ENCODE data around the gene EIF5A. TPM values are rescaled to one million over a fixed set of nuclear protein-coding genes. Genes with fewer than 3 reads are reported as not detected.
A peak's percentile ranks its signal among the peaks of the same experiment; 100 is the strongest.

Gene EIF5A
- total RNA-seq, result 100 to 1,000 TPM; 145 to 214 (median 204) TPM

GRCh38 chr17:7306911-7307685, at the start of gene EIF5A:
Gene EIF5A (plus strand): TSS chr17:7307628. CDS start chr17:7309636, 2,008 bp downstream.
- Histone ChIP-seq H3K9me3 (no peaks in the 10 kb centered on the region), H3K27me3 (no peaks in the 10 kb centered on the region), H3K27ac (replicated peaks in 1 of 4) (peak within 1 kb of the TSS; percentile 95 to 100 (median 100)), H3K36me3 (peaks cover 23 to 28% (median 26%) of the 10 kb centered on the region in 4 donors), H3K4me1 (peaks cover 31 to 46% (median 39%) of the 10 kb centered on the region in 4 donors), H3K4me3 (peak within 1 kb of the TSS; percentile 95 to 100 (median 96))
- peak; percentile 100 for DNase-seq (ENCODE audit: extremely low spot score)
- TF ChIP-seq POLR2AphosphoS5 (IDR thresholded peaks at IDR 0.05), result peak; percentile 92 to 99
- TF ChIP-seq, protein P1, sequence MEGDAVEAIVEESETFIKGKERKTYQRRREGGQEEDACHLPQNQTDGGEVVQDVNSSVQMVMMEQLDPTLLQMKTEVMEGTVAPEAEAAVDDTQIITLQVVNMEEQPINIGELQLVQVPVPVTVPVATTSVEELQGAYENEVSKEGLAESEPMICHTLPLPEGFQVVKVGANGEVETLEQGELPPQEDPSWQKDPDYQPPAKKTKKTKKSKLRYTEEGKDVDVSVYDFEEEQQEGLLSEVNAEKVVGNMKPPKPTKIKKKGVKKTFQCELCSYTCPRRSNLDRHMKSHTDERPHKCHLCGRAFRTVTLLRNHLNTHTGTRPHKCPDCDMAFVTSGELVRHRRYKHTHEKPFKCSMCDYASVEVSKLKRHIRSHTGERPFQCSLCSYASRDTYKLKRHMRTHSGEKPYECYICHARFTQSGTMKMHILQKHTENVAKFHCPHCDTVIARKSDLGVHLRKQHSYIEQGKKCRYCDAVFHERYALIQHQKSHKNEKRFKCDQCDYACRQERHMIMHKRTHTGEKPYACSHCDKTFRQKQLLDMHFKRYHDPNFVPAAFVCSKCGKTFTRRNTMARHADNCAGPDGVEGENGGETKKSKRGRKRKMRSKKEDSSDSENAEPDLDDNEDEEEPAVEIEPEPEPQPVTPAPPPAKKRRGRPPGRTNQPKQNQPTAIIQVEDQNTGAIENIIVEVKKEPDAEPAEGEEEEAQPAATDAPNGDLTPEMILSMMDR (IDR thresholded peaks at IDR 0.05), result peak in 1 of 3 experiments; percentile 19
- no peak for TF ChIP-seq EP300 (IDR thresholded peaks at IDR 0.05)
- TF ChIP-seq POLR2A (IDR thresholded peaks at IDR 0.05; ENCODE audit: low read depth), result peak; percentile 96
- intact Hi-C loops (cut with DNase I), result no loop called here
- under 1% methylated on average over 58 of the region's 64 CpGs for WGBS

DNA sequence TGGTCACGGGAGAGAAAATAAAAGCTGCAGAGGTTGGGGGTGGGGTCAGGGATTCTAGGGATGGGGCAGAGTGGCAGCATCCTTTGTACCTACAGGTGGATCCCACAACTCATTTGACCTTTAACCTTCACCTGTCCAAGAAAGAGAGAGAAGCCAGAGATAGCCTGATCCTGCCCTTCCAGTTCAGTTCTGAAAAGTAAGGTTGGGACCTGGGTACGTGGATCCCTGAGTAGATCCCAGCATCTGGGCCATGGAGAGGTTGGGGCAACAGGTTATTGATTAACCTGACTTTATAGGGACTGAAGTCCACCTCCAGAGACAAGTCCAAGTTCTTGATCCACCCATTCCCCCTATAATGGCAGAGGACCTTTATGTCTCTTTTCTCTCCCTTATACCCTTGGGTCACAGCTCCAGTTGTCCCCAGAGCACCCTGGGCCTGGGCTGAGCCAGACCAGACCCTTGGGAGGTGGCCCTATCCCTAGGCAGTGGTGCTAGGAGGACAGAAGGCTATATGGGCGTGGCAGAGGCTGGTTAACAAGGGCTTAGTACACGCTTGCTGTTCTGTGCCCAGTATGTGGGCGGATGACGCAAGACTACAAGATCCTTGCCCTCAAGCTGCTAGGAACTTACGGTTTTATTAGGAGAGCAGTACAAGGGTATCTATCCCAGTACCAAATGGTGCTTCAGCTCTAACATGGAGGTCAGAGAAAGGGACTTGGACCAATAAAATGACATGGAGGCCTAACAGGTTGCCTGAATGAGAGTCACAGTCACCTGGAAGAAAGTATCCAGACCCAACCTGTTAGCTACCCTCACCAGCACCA, 48.5 kb upstream of the EIF5A start:
- Histone ChIP-seq H3K27me3 (peaks cover 17 to 37% (median 32%) of the 10 kb centered on the region in 4 donors), H3K4me1 (peaks cover 25 to 40% (median 30%) of the 10 kb centered on the region in 4 donors), H3K4me3 (no peak overlapping the region), H3K9me3 (no peaks in the 10 kb centered on the region), H3K36me3 (peaks cover 40 to 58% (median 57%) of the 10 kb centered on the region in 4 donors), H3K27ac (replicated peaks in 1 of 4) (no peak overlapping the region)
- DNase-seq (ENCODE audit: extremely low spot score), result no peak
- 84% methylated on average over 7 of the region's 7 CpGs for WGBS
- no peak for TF ChIP-seq POLR2A (IDR thresholded peaks at IDR 0.05; ENCODE audit: low read depth)
- TF ChIP-seq POLR2AphosphoS5 (IDR thresholded peaks at IDR 0.05), result no peak
- TF ChIP-seq EP300 (IDR thresholded peaks at IDR 0.05), result no peak
- TF ChIP-seq, protein P1 (IDR thresholded peaks at IDR 0.05), result no peak
- intact Hi-C loops (cut with DNase I), result loop anchor here (10.0 kb wide), 1 partner anchor 296 kb away; the partner anchor contains the start of gene TNFSF13

- Histone ChIP-seq H3K4me3 (no peak overlapping the region), H3K9me3 (no peaks in the 10 kb centered on the region), H3K27ac (replicated peaks in 1 of 4) (no peak overlapping the region), H3K4me1 (peaks cover 25 to 40% (median 30%) of the 10 kb centered on the region in 4 donors), H3K27me3 (peaks cover 17 to 43% (median 35%) of the 10 kb centered on the region in 4 donors), H3K36me3 (peaks cover 38 to 52% (median 51%) of the 10 kb centered on the region in 4 donors)
- intact Hi-C loops (cut with DNase I), result loop anchor here (10.0 kb wide), 1 partner anchor 295 kb away; the partner anchor contains the start of gene TNFSF13
- 94% methylated on average over 6 of the region's 6 CpGs for WGBS
- no peak for DNase-seq (ENCODE audit: extremely low spot score)
- TF ChIP-seq POLR2AphosphoS5 (IDR thresholded peaks at IDR 0.05) (no peak), POLR2A (IDR thresholded peaks at IDR 0.05; ENCODE audit: low read depth) (no peak), EP300 (IDR thresholded peaks at IDR 0.05) (no peak)
- TF ChIP-seq, protein P1 (IDR thresholded peaks at IDR 0.05), result no peak
Measured at GRCh38 chr17:7259555-7259889, 47.9 kb upstream of the EIF5A start.

DNA sequence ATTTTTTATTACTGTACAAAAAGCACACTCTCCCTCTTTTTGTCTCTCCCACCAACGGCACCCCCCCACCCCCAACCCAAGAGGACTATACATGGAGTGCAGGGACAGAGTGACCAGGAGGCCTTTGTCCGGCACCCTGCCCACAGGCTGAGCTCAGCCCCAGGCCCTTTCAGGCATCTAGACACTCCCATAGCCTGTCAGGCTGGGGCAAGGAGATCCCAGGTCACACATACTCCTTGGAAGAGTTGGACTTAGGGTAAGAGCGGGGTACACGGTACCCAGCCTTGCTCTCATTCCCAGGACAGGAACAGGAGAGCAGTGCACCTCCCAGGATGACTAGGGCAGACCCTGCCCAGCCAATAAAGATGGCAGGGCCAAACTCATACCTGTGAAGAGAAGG, 47.3 kb upstream of the EIF5A start:
- no peak for DNase-seq (ENCODE audit: extremely low spot score)
- Histone ChIP-seq H3K27me3 (peaks cover 17 to 49% (median 36%) of the 10 kb centered on the region in 4 donors), H3K36me3 (peaks cover 32 to 47% (median 45%) of the 10 kb centered on the region in 4 donors), H3K4me1 (peaks cover 25 to 40% (median 30%) of the 10 kb centered on the region in 4 donors), H3K27ac (replicated peaks in 1 of 4) (no peak overlapping the region), H3K9me3 (no peaks in the 10 kb centered on the region), H3K4me3 (no peak overlapping the region)
- intact Hi-C loops (cut with DNase I), result no loop called here
- 84% methylated on average over 3 of the region's 4 CpGs for WGBS
- TF ChIP-seq POLR2AphosphoS5 (IDR thresholded peaks at IDR 0.05) (no peak), EP300 (IDR thresholded peaks at IDR 0.05) (no peak), POLR2A (IDR thresholded peaks at IDR 0.05; ENCODE audit: low read depth) (no peak)
- TF ChIP-seq, protein P1 (IDR thresholded peaks at IDR 0.05), result no peak
